Neural cell (in vitro differentiated cells): Measurements from ENCODE around the gene RBM15.

Experiments used
- CTCF ChIP-seq: fragments of 450-650 bp; IDR thresholded peaks from 2 replicates; pipeline ENCODE4 v1.5.1; 2014; ENCODE audit warnings: antibody characterized with exemption, mild to moderate bottlenecking, moderate library complexity; ENCODE audit not compliant: poor library complexity, severe bottlenecking
- REST ChIP-seq: IDR thresholded peaks from 2 replicates; pipeline ENCODE4 v1.6.1; 2012; ENCODE audit warnings: borderline replicate concordance

GRCh38 chr1:110319332-110320167 is 19.6 kb upstream of the RBM15 start:
- TF ChIP-seq CTCF, result no peak
- no peak for TF ChIP-seq REST
